K562 (cell line): Measurements from ENCODE around the gene EPS8. TPM values are rescaled to one million over a fixed set of nuclear protein-coding genes. Genes with fewer than 3 reads are reported as not detected.

ENCODE experiments used
- ATAC-seq: fragments of 200-7000 bp; cut with Tn5 transposase; 3 replicates; pipeline ENCODE4 v1.9.1; 2020; ENCODE audit warnings: moderate library complexity
- BruUV-seq: library from RNA; stranded (reverse); fragments of 400-500 nt; replicated peaks from 2 replicates; lab custom pipeline; 2021; lab: Mats Ljungman, UMichigan
- CTCF ChIA-PET: fragments of 300-600 bp; formaldehyde crosslinking; extraction: SDS; loops from one replicate; lab custom pipeline; 2021; ENCODE audit warnings: low intra/inter-chr PET ratio; lab: Yijun Ruan, JAX
- POLR2A ChIA-PET: fragments of 300-600, 350-650 bp; sonication (Branson Sonifier 250); formaldehyde crosslinking; extraction: SDS; loops from one replicate; lab custom pipeline; 2021; ENCODE audit warnings: antibody characterized with exemption, inconsistent platforms; lab: Yijun Ruan, JAX
- DNase-seq, 4 experiments: peaks; one replicate each; pipeline versions ENCODE4 v3.0.0 to v3.0.0-alpha.2; 2011 to 2018; ENCODE audit warnings: low spot score in 3 of 4, mixed read lengths in 3 of 4; ENCODE audit errors: extremely low read depth in 1 of 4
- FAIRE-seq: peaks from 2 replicates; lab custom pipeline; 2011; peaks lifted over from hg19 to GRCh38; lab: Jason Lieb, UNC
- H2AFZ ChIP-seq: 2 replicates; pipeline ENCODE4 v1.6.0; 2011; ENCODE audit warnings: low read depth, low read length, control low read depth, inconsistent platforms
- H3K27ac ChIP-seq: fragments of 200-600 bp; 3 replicates; pipeline ENCODE4 v1.8.0; 2011; ENCODE audit warnings: low read depth, mild to moderate bottlenecking, control low read depth, inconsistent platforms, low read length, moderate library complexity, mixed read lengths; ENCODE audit errors: extremely low read depth
- H3K27me3 ChIP-seq, 2 experiments: fragments of 300-600 bp in 1 of 2; 2 replicates in 1 of 2; 3 replicates in 1 of 2; pipeline versions ENCODE4 v1.6.0 to v1.8.0; 2011; ENCODE audit warnings: inconsistent platforms in 2 of 2, low read length in 2 of 2, mild to moderate bottlenecking in 1 of 2, mixed read lengths in 1 of 2, moderate library complexity in 1 of 2; ENCODE audit not compliant: control insufficient read depth in 2 of 2, insufficient read depth in 2 of 2
- H3K36me3 ChIP-seq: fragments of 300-600 bp; 3 replicates; pipeline ENCODE4 v1.8.0; 2011; ENCODE audit warnings: mild to moderate bottlenecking, low read length, inconsistent platforms; ENCODE audit not compliant: control insufficient read depth, insufficient read depth
- H3K4me1 ChIP-seq, 2 experiments: fragments of 200-600 bp in 1 of 2; replicated peaks in 1 of 2; 2 replicates in 1 of 2; 3 replicates in 1 of 2; pipeline versions ENCODE4 v1.5.1 to v1.8.0; 2011; ENCODE audit warnings: inconsistent platforms in 2 of 2, low read length in 2 of 2, mild to moderate bottlenecking in 1 of 2, mixed read lengths in 1 of 2, moderate library complexity in 1 of 2; ENCODE audit not compliant: control insufficient read depth in 2 of 2, insufficient read depth in 2 of 2
- H3K4me2 ChIP-seq: 2 replicates; pipeline ENCODE4 v1.6.1; 2011; ENCODE audit warnings: low read length, control low read depth, inconsistent platforms, mixed read lengths; ENCODE audit not compliant: insufficient read depth
- H3K4me3 ChIP-seq: fragments of 200-600 bp; sonication (generic), shearing (Covaris generic); 2 replicates; pipeline ENCODE4 v1.5.1; 2016; ENCODE audit warnings: control low read depth, inconsistent platforms
- H3K79me2 ChIP-seq: fragments of 200-600 bp; 3 replicates; pipeline ENCODE4 v1.8.0; 2011; ENCODE audit warnings: low read length, inconsistent platforms; ENCODE audit not compliant: control insufficient read depth, insufficient read depth
- H3K9ac ChIP-seq, 2 experiments: 2 replicates each; pipeline versions ENCODE4 v1.6.0 to v1.6.1; 2011; ENCODE audit warnings: low read depth in 2 of 2, low read length in 2 of 2, control low read depth in 1 of 2, inconsistent platforms in 1 of 2, mild to moderate bottlenecking in 1 of 2, mixed read lengths in 1 of 2; ENCODE audit not compliant: insufficient read depth in 1 of 2
- H3K9me1 ChIP-seq: one replicate; pipeline ENCODE4 v1.6.0; 2011; ENCODE audit warnings: inconsistent platforms, mild to moderate bottlenecking, low read length, moderate library complexity; ENCODE audit not compliant: control insufficient read depth, insufficient read depth
- H3K9me3 ChIP-seq: replicated peaks from 2 replicates; pipeline ENCODE4 v1.5.1; 2011; ENCODE audit warnings: low read depth, low read length, inconsistent platforms; ENCODE audit not compliant: control insufficient read depth, insufficient read depth
- H4K20me1 ChIP-seq: replicated peaks from 2 replicates; pipeline ENCODE4 v1.6.1; 2011; ENCODE audit warnings: low read length, inconsistent platforms, mixed read lengths; ENCODE audit not compliant: control insufficient read depth, insufficient read depth
- ARID2 ChIP-seq: fragments of 450-650 bp; IDR thresholded peaks from 2 replicates; pipeline ENCODE4 v1.6.1; 2017; ENCODE audit warnings: antibody characterized with exemption, mild to moderate bottlenecking
- CBX5 ChIP-seq: IDR thresholded peaks from 2 replicates; pipeline ENCODE4 v1.6.1; 2014; ENCODE audit warnings: low read depth, borderline replicate concordance
- ETS2 ChIP-seq: IDR thresholded peaks from 2 replicates; pipeline ENCODE4 v1.6.1; 2016; ENCODE audit warnings: borderline replicate concordance, missing genetic modification characterization, mild to moderate bottlenecking, moderate library complexity, missing compliant biosample characterization; ENCODE audit not compliant: poor library complexity, severe bottlenecking
- FOSL1 ChIP-seq: fragments of 200-800 bp; sonication (Bioruptor generic); conservative IDR thresholded peaks from 2 replicates; pipeline ENCODE4 v1.6.1; 2016; ENCODE audit warnings: missing genetic modification characterization, missing compliant biosample characterization
- JUNB ChIP-seq: fragments of 450-650 bp; formaldehyde crosslinking; conservative IDR thresholded peaks from 2 replicates; pipeline ENCODE4 v1.4.0; 2020; ENCODE audit warnings: mild to moderate bottlenecking
- MBD2 ChIP-seq: sonication (generic); IDR thresholded peaks from 2 replicates; pipeline ENCODE4 v1.6.1; 2016; ENCODE audit warnings: low read depth, borderline replicate concordance
- NFIX ChIP-seq: fragments of 250-450 bp; sonication (Bioruptor Pico); IDR thresholded peaks from 2 replicates; pipeline ENCODE4 v1.4.0; 2020; ENCODE audit warnings: low read depth, mild to moderate bottlenecking, moderate library complexity
- POLR2B ChIP-seq: fragments of 450-650 bp; IDR thresholded peaks from 2 replicates; pipeline ENCODE4 v1.6.1; 2018; ENCODE audit warnings: low read depth; ENCODE audit not compliant: partially characterized antibody
- SNAPC5 ChIP-seq: fragments of 250-450 bp; sonication (Bioruptor Pico); IDR thresholded peaks from 2 replicates; pipeline ENCODE4 v1.8.0; 2021; ENCODE audit warnings: moderate library complexity, mild to moderate bottlenecking, inconsistent platforms
- SREBF1 ChIP-seq: fragments of 150-350 bp; IDR thresholded peaks from 2 replicates; pipeline ENCODE4 v1.6.1; 2014; ENCODE audit warnings: antibody characterized with exemption, low read depth, low read length, borderline replicate concordance
- SRSF7 ChIP-seq: fragments of 200-400 bp; formaldehyde crosslinking; optimal IDR thresholded peaks from 2 replicates; pipeline ENCODE3; 2017; ENCODE audit warnings: mild to moderate bottlenecking, low read depth, low read length
- TOE1 ChIP-seq, 2 experiments: fragments of 450-650 bp in 1 of 2; sonication (generic) in 1 of 2; formaldehyde crosslinking in 1 of 2; IDR thresholded peaks; 2 replicates each; pipeline versions ENCODE4 v1.7.1 to v1.8.0; 2016 to 2022; ENCODE audit warnings: borderline replicate concordance in 2 of 2, mild to moderate bottlenecking in 2 of 2, antibody characterized with exemption in 1 of 2, inconsistent platforms in 1 of 2, low read depth in 1 of 2, missing genetic modification reagents in 1 of 2, moderate library complexity in 1 of 2
- TSC22D4 ChIP-seq: fragments of 450-650 bp; IDR thresholded peaks from 2 replicates; pipeline ENCODE4 v1.6.1; 2016; ENCODE audit warnings: missing genetic modification characterization, missing biosample characterization, control low read depth
- ZNF644 ChIP-seq: fragments of 200-800 bp; sonication (Bioruptor generic); IDR thresholded peaks from 2 replicates; pipeline ENCODE4 v1.6.1; 2016; ENCODE audit warnings: low read depth, missing genetic modification characterization, missing compliant biosample characterization
- ZZZ3 ChIP-seq: fragments of 450-650 bp; IDR thresholded peaks from 2 replicates; pipeline ENCODE4 v1.6.1; 2016; ENCODE audit warnings: antibody characterized with exemption, mild to moderate bottlenecking, moderate library complexity
- WGBS: fragments of 100-300 bp; shearing (Covaris generic); methylation state at CpG from one replicate; pipeline ENCODE4 v1.1.6; 2016; ENCODE audit warnings: low coverage, mixed read lengths; ENCODE audit not compliant: insufficient coverage; ENCODE audit errors: missing lambda C conversion rate; 5-methylcytosine and 5-hydroxymethylcytosine counted together
- in situ Hi-C: fragments of 300-500 bp; cut with MboI; formaldehyde crosslinking; loops from 4 replicates; pipeline ENCODE4 v1.15.0; 2018; ENCODE audit warnings: inconsistent platforms, mixed read lengths
- intact Hi-C: fragments of 100-400 bp; cut with micrococcal nuclease; formaldehyde crosslinking; loops from 2 replicates; pipeline ENCODE4 v1.14.2; 2022
- polyA plus RNA-seq, 8 experiments: library from polyadenylated mRNA; depleted of rRNA in 4 of 8; stranded (reverse) in 5 of 8; unstranded in 3 of 8; fragments of >200 nt; fragmentation: Nextera tagmentation in 2 of 8; fragmentation: Illumina TruSeq in 1 of 8; extraction: Ambion mirVana in 2 of 8; extraction: Trizol in 1 of 8; gene quantifications; 2 replicates each; pipeline versions ENCODE4 v1.2.1 to v1.2.3, GENCODE V29; 2011 to 2014; ENCODE audit warnings: inconsistent platforms in 1 of 8, missing spikeins in 1 of 8
- total RNA-seq, 7 experiments: library from RNA; depleted of rRNA in 6 of 7; stranded (reverse); fragments of >200 nt in 6 of 7; fragmentation: Illumina TruSeq in 2 of 7; extraction: Trizol in 2 of 7; gene quantifications; 2 replicates each; pipeline versions ENCODE4 v1.2.1 to v1.2.3, GENCODE V29; 2011 to 2021; ENCODE audit warnings: low replicate concordance in 1 of 7

EPS8 gene
- total and polyA plus RNA-seq, 9 of the 15 experiments (the other 6 are each of a cell fraction or from before 2014, with no cell fraction given) = 0.10 to 1.9 (median 0.33) TPM

- H3K79me2 ChIP-seq = no peaks in the 10 kb centered on the region
- POLR2A ChIA-PET = no interaction called here
These were observed 76.1 kb downstream of the EPS8 start for GRCh38 chr12:15712823-15713660.

More at GRCh38 chr12:15712823-15713660, 76.1 kb downstream of the EPS8 start:
- H3K9ac ChIP-seq = no peak overlapping the region
- H3K36me3 ChIP-seq = no peaks in the 10 kb centered on the region
- no peak overlapping the region for H3K4me3 ChIP-seq
- CTCF ChIA-PET = no interaction called here
- intact Hi-C loops (no loop called here), in situ Hi-C loops (no loop called here)
- WGBS = 0% methylated on average over 8 of the region's 8 CpGs
- H3K9me1 ChIP-seq = no peaks in the 10 kb centered on the region
- no peaks in the 10 kb centered on the region for H3K9me3 ChIP-seq
- no peak for DNase-seq
- no peak overlapping the region for H2AFZ ChIP-seq
- no peak for TF ChIP-seq CBX5
- no peak for TF ChIP-seq POLR2B
- TF ChIP-seq SRSF7 = no peak
- TF ChIP-seq TSC22D4 (tag) = no peak
- TF ChIP-seq JUNB (CRISPR knock-in tag) = no peak
- no peak for TF ChIP-seq ZZZ3
- TF ChIP-seq NFIX (CRISPR knock-in tag) = no peak
- no peak for TF ChIP-seq ARID2
- no peak for TF ChIP-seq SREBF1
- no peak for TF ChIP-seq ZNF644 (tag)
- no peak for TF ChIP-seq SNAPC5
- TF ChIP-seq FOSL1 = no peak
- no peak for TF ChIP-seq ETS2 (tag)
- TF ChIP-seq MBD2 = no peak
- no peak for TF ChIP-seq TOE1 (IDR thresholded peaks at IDR 0.05; ENCODE audit: borderline replicate concordance)
- no peak for TF ChIP-seq TOE1 (CRISPR knock-in tag; IDR thresholded peaks at IDR 0.05; ENCODE audit: borderline replicate concordance, low read depth)
- no peak overlapping the region for H3K27ac ChIP-seq
- no peaks in the 10 kb centered on the region for H3K27me3 ChIP-seq
- BruUV-seq = no TSS peak
- H3K4me1 ChIP-seq = no peaks in the 10 kb centered on the region
- ATAC-seq = no peak
- H3K4me2 ChIP-seq = no peak overlapping the region
- no peak for FAIRE-seq
- H4K20me1 ChIP-seq = no peaks in the 10 kb centered on the region
